GM12864 (cell line): ENCODE data around the gene GNAQ.

ENCODE experiments used
- DNase-seq: peaks from one replicate; pipeline ENCODE4 v3.0.0-alpha.2; 2011; ENCODE audit warnings: low read depth
- H3K4me3 ChIP-seq: 2 replicates; pipeline ENCODE4 v1.5.1; 2011; ENCODE audit warnings: mild to moderate bottlenecking, low read depth, low read length, control low read depth
- TF ChIP-seq, protein P1 (sequence below): IDR thresholded peaks from 2 replicates; pipeline ENCODE4 v1.5.1; 2011; ENCODE audit warnings: low read depth, mild to moderate bottlenecking, moderate library complexity, low read length, control low read depth, inconsistent platforms; ENCODE audit errors: missing control alignments

The GNAQ gene

DNA sequence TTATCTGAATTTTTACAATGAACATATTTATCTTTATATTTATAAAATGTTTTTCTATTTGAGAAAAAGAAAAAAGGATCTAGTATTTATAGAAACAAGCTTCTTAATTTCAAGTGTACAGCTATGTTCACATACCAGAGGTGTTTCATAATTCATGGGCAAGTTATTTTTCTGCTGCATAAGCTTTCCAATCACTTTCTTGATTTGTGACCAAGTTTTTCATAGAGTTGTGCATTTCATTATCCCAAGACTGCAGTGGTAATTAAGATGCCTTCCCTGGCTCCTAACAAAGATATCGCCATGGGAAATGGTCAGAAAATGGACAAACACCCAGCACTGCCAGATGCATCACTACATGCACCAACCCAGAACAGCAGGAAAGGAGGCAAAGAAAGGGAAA lies 124.6 kb downstream of the GNAQ start:
- DNase-seq = no peak
- TF ChIP-seq, protein P1, sequence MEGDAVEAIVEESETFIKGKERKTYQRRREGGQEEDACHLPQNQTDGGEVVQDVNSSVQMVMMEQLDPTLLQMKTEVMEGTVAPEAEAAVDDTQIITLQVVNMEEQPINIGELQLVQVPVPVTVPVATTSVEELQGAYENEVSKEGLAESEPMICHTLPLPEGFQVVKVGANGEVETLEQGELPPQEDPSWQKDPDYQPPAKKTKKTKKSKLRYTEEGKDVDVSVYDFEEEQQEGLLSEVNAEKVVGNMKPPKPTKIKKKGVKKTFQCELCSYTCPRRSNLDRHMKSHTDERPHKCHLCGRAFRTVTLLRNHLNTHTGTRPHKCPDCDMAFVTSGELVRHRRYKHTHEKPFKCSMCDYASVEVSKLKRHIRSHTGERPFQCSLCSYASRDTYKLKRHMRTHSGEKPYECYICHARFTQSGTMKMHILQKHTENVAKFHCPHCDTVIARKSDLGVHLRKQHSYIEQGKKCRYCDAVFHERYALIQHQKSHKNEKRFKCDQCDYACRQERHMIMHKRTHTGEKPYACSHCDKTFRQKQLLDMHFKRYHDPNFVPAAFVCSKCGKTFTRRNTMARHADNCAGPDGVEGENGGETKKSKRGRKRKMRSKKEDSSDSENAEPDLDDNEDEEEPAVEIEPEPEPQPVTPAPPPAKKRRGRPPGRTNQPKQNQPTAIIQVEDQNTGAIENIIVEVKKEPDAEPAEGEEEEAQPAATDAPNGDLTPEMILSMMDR = no peak
- no peak overlapping the region for H3K4me3 ChIP-seq

DNA sequence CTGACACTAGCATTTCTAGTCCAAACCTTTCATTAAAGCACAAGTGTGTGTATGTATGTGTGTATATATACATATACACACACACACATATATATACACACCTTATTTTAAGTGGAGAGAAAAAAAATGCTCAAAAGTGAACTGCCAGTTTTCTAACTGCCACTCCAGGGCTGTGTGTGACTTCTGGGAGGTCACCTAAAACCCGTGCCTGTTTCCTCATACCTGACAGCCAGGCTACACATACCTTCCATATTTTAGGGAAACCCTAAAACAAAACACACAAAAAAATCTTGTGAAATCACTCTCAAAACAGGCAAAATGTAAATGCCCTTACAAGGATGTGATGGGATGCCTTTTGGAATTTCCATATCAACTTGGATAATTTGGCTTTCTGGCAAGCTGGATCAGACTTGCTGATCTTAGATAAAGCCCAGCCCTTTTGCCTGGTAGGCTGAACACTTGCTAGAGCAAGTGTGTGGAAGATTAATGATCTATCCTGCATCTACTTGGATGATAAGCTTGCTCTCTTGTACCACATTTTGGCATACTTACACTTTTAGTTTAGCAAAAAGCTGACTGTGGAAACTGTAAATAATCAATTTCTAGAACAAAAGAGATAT lies 127.8 kb downstream of the GNAQ start:
- no peak overlapping the region for H3K4me3 ChIP-seq
- TF ChIP-seq, protein P1 = no peak
- DNase-seq = no peak

DNA sequence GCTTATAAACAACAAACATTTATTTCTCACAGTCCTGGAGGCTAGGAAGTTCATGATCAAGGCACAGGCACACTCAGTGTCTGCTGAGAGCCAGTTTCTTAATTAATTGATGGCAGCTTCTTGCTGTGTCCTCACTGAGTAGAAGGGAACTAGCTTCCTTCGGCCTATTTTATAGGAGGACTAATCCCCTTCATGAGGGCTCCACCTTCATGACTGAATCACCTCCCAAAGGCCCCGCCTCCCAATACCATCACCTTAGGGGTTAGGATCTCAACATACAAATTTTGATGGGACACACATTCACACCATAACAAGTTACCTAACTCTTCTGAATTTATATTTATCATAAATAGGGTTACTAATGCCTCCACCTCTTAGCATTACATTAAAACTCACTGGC lies 129.8 kb downstream of the GNAQ start:
- H3K4me3 ChIP-seq = no peak overlapping the region
- DNase-seq = no peak
- TF ChIP-seq, protein P1 = no peak

DNA sequence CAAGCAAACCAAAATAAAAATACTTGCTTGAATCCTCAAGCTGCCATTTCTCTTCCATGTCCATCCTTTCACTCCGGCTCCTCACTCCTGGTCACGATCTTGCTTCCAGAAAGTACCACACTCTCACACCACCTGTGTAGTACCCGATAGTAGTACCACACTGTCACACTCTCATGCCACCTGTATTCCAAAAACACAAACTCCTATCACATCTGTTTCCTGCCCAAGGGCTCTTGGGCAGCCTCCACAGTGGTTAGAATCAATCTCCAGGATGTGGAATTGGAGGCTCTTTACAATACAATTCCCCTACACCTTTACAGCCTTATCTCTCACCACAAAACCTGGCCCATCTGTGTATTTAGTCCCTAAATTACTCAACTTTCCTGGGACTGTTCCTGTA lies 130.6 kb downstream of the GNAQ start:
- TF ChIP-seq, protein P1 = no peak
- DNase-seq = no peak
- H3K4me3 ChIP-seq = no peak overlapping the region

DNA sequence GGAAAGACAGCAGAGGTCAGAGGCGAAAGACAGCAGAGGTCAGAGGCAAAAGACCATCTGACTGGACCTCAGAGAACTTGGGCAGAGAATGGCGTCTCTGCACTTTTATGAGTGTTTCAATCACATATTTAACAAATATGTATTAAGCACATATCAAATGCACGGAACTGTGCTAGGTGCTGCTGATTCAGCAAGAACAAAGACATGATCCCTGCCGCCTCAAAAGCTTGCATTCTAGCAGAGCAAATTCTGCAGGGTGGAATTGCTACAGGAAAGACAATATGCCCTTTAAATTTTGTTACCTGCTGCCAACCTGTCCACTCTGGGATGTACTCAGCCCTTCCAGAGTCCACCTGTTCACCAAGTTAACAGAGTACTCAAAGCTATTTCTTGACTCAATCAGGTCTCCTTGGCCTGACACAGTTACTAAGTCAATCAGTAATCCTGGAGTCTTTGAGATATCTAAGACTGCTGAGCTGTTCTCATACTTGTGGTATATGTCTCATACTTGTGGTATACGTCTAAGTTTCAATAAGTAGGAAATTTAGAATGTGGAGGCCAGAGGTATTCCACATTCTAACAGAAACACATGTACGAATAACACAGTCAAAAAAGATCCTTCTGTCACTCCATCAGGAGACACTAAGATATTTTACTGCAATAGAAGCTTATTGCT lies 131.8 kb downstream of the GNAQ start:
- TF ChIP-seq, protein P1 = no peak
- H3K4me3 ChIP-seq = no peak overlapping the region
- DNase-seq = no peak

DNA sequence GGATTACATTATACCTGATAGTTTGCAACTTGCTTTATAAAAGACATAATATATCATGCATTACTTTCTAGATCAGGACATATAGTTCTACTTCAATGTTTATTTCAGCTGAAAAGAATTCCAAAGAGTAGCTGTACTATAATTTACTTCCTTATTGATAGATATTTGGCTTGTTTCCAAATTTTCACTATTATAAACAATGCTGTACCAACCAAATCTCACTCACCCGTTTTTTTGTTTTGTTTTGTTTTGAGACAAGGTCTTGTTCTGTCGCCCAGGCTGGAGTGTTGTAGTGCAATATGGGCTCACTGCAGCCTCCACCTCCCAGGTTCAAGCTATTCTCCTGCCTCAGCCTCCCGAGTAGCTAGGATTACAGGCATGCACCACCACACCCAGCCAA lies 132.7 kb downstream of the GNAQ start:
- no peak overlapping the region for H3K4me3 ChIP-seq
- DNase-seq = no peak
- TF ChIP-seq, protein P1 = no peak
